H9 (cell line): Measurements from ENCODE around the gene ELOVL2. TPM values are rescaled to one million over a fixed set of nuclear protein-coding genes. Genes with fewer than 3 reads are reported as not detected.

Experiments used
- DNase-seq: peaks from one replicate; pipeline ENCODE4 v3.0.0-alpha.2; 2017
- H2AFZ ChIP-seq: one replicate; pipeline ENCODE4 v1.6.1; 2013; ENCODE audit warnings: mild to moderate bottlenecking, low read length, control low read depth, moderate library complexity
- H2AK5ac ChIP-seq: 2 replicates; pipeline ENCODE4 v1.6.1; 2013; ENCODE audit warnings: low read length, control low read depth, mixed read lengths; ENCODE audit not compliant: insufficient read length
- H2BK120ac ChIP-seq: one replicate; pipeline ENCODE4 v1.6.1; 2013; ENCODE audit warnings: low read depth, mild to moderate bottlenecking, low read length, control low read depth, inconsistent platforms; ENCODE audit not compliant: poor library complexity, severe bottlenecking
- H2BK12ac ChIP-seq: 2 replicates; pipeline ENCODE4 v1.6.1; 2013; ENCODE audit warnings: low read length, control low read depth, mixed read lengths, low read depth; ENCODE audit not compliant: insufficient read length
- H2BK15ac ChIP-seq: 2 replicates; pipeline ENCODE4 v1.6.1; 2013; ENCODE audit warnings: low read depth, low read length, control low read depth
- H2BK20ac ChIP-seq: one replicate; pipeline ENCODE4 v1.6.1; 2013; ENCODE audit warnings: low read depth, mild to moderate bottlenecking, low read length, control low read depth, inconsistent platforms; ENCODE audit not compliant: poor library complexity, severe bottlenecking
- H2BK5ac ChIP-seq: 2 replicates; pipeline ENCODE4 v1.6.1; 2013; ENCODE audit warnings: low read length, control low read depth, mixed read lengths; ENCODE audit not compliant: insufficient read length
- H3K14ac ChIP-seq: 2 replicates; pipeline ENCODE4 v1.6.1; 2013; ENCODE audit warnings: low read length, control low read depth; ENCODE audit not compliant: insufficient read depth
- H3K18ac ChIP-seq: 2 replicates; pipeline ENCODE4 v1.6.1; 2013; ENCODE audit warnings: low read depth, mild to moderate bottlenecking, mixed read lengths, low read length, control low read depth; ENCODE audit not compliant: insufficient read length
- H3K23ac ChIP-seq: 2 replicates; pipeline ENCODE4 v1.6.1; 2013; ENCODE audit warnings: low read length, control low read depth, mixed read lengths, low read depth; ENCODE audit not compliant: insufficient read length
- H3K23me2 ChIP-seq: 2 replicates; pipeline ENCODE4 v1.6.1; 2013; ENCODE audit warnings: low read depth, mild to moderate bottlenecking, mixed read lengths, low read length, control low read depth; ENCODE audit not compliant: insufficient read length, poor library complexity, severe bottlenecking
- H3K27ac ChIP-seq: 2 replicates; pipeline ENCODE4 v1.5.1; 2013; ENCODE audit warnings: low read length, control low read depth, mixed read lengths, low read depth; ENCODE audit not compliant: insufficient read length
- H3K27me3 ChIP-seq: 2 replicates; pipeline ENCODE4 v1.6.1; 2013; ENCODE audit warnings: low read length, control low read depth, inconsistent platforms; ENCODE audit not compliant: insufficient read depth
- H3K4ac ChIP-seq: 2 replicates; pipeline ENCODE4 v1.6.1; 2013; ENCODE audit warnings: low read depth, mild to moderate bottlenecking, control low read depth, inconsistent platforms, low read length, moderate library complexity
- H3K4me1 ChIP-seq: 2 replicates; pipeline ENCODE4 v1.6.1; 2013; ENCODE audit warnings: low read length, control low read depth, inconsistent platforms; ENCODE audit not compliant: insufficient read depth
- H3K4me2 ChIP-seq: 2 replicates; pipeline ENCODE4 v1.6.1; 2013; ENCODE audit warnings: low read length, control low read depth, mixed read lengths; ENCODE audit not compliant: insufficient read length, insufficient read depth
- H3K56ac ChIP-seq: 2 replicates; pipeline ENCODE4 v1.6.1; 2013; ENCODE audit warnings: low read depth, mild to moderate bottlenecking, mixed read lengths, low read length, control low read depth; ENCODE audit not compliant: insufficient read length
- H3K79me1 ChIP-seq: 2 replicates; pipeline ENCODE4 v1.6.1; 2013; ENCODE audit warnings: low read depth, mild to moderate bottlenecking, moderate library complexity, low read length, control low read depth, inconsistent platforms; ENCODE audit not compliant: insufficient read depth, poor library complexity, severe bottlenecking
- H3K79me2 ChIP-seq: 2 replicates; pipeline ENCODE4 v1.6.1; 2013; ENCODE audit warnings: low read length, control low read depth, inconsistent platforms; ENCODE audit not compliant: insufficient read depth
- H3K9ac ChIP-seq: 2 replicates; pipeline ENCODE4 v1.6.1; 2013; ENCODE audit warnings: low read length, control low read depth, mixed read lengths; ENCODE audit not compliant: insufficient read length; ENCODE audit errors: extremely low read depth
- H3K9me3 ChIP-seq: one replicate; pipeline ENCODE4 v1.6.1; 2013; ENCODE audit warnings: low read depth, low read length, inconsistent platforms; ENCODE audit not compliant: control insufficient read depth
- H3T11ph ChIP-seq: one replicate; pipeline ENCODE4 v1.6.1; 2013; ENCODE audit warnings: mild to moderate bottlenecking, low read length, control low read depth, inconsistent platforms
- H4K20me1 ChIP-seq: one replicate; pipeline ENCODE4 v1.6.1; 2013; ENCODE audit not compliant: control insufficient read depth, insufficient read length, insufficient read depth
- H4K5ac ChIP-seq: 2 replicates; pipeline ENCODE4 v1.6.1; 2013; ENCODE audit warnings: low read depth, mild to moderate bottlenecking, mixed read lengths, low read length, control low read depth; ENCODE audit not compliant: insufficient read length
- H4K8ac ChIP-seq: replicated peaks from 2 replicates; pipeline ENCODE4 v1.6.1; 2013; ENCODE audit warnings: low read length, control low read depth, mixed read lengths, low read depth; ENCODE audit not compliant: insufficient read length
- H4K91ac ChIP-seq: 2 replicates; pipeline ENCODE4 v1.6.1; 2013; ENCODE audit warnings: low read depth, mild to moderate bottlenecking, moderate library complexity, mixed read lengths, low read length, control low read depth; ENCODE audit not compliant: insufficient read length
- H3K27ac Mint-ChIP-seq, 3 experiments: 2 replicates in 2 of 3; 3 replicates in 1 of 3; pipeline ENCODE4 v1.8.0; 2020 to 2021; ENCODE audit warnings: mixed read lengths in 3 of 3, mild to moderate bottlenecking in 1 of 3, moderate library complexity in 1 of 3
- H3K27me3 Mint-ChIP-seq: 2 replicates; pipeline ENCODE4 v1.8.0; 2021; ENCODE audit warnings: low read depth, mild to moderate bottlenecking, moderate library complexity, mixed read lengths
- H3K36me3 Mint-ChIP-seq, 3 experiments: 2 replicates in 2 of 3; 3 replicates in 1 of 3; pipeline ENCODE4 v1.8.0; 2020 to 2021; ENCODE audit warnings: low read depth in 3 of 3, mixed read lengths in 3 of 3; ENCODE audit not compliant: insufficient read depth in 1 of 3
- H3K4me1 Mint-ChIP-seq, 2 experiments: 2 replicates each; pipeline ENCODE4 v1.8.0; 2020; ENCODE audit warnings: mixed read lengths in 2 of 2
- H3K4me3 Mint-ChIP-seq, 2 experiments: 2 replicates in 1 of 2; 3 replicates in 1 of 2; pipeline ENCODE4 v1.8.0; 2020 to 2021; ENCODE audit warnings: mild to moderate bottlenecking in 2 of 2, mixed read lengths in 2 of 2, moderate library complexity in 1 of 2
- H3K9me3 Mint-ChIP-seq, 2 experiments: 2 replicates in 1 of 2; 3 replicates in 1 of 2; pipeline ENCODE4 v1.8.0; 2020; ENCODE audit warnings: mild to moderate bottlenecking in 2 of 2, mixed read lengths in 2 of 2, moderate library complexity in 1 of 2
- WGBS: extraction: QIAGEN DNeasy Blood & Tissue Kit; methylation state at CpG from one replicate; pipeline ENCODE4 v1.1.7; 2013; ENCODE audit warnings: missing lambda C conversion rate, low lambda C conversion rate, mixed read lengths; ENCODE audit not compliant: insufficient read length; ENCODE audit errors: extremely low coverage; 5-methylcytosine and 5-hydroxymethylcytosine counted together
- total RNA-seq: library from RNA; stranded (reverse); gene quantifications from 2 replicates; pipeline ENCODE4 v1.2.1, GENCODE V29; 2021
- TF ChIP-seq, protein P1 (sequence below): fragments of 200-600 bp; sonication (generic); conservative IDR thresholded peaks from 3 replicates; pipeline ENCODE4 v1.8.0; 2021; ENCODE audit warnings: antibody characterized with exemption, mild to moderate bottlenecking

ELOVL2 gene
- total RNA-seq, 1 experiment from 2014 or later = 0.57 TPM

DNA sequence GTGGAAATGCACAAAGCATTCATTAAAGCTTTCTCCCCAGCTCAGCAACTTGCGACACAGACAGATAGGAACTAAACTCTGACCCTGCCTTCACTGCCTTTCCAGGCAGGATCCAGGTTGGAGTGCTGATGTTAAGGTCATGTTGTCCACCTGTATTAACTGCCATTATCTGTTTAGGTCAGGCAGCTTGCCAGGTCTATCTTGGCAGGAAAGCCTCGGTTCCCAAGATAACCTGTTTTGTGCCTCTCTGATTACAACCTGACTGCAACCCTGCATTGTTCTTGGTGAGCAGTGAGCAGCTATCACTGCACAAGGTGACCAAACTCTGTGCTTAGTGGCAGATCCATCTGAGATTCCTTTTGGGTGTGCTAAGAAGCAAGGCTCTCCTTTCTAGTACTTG lies 23.2 kb upstream of the ELOVL2 start:
- H3K36me3 Mint-ChIP-seq = no peaks in the 10 kb centered on the region

More for the DNA sequence above, 23.2 kb upstream of the ELOVL2 start:
- Histone ChIP-seq H3K4me2 (no peak overlapping the region), H3K23ac (no peak overlapping the region), H3K79me1 (no peaks in the 10 kb centered on the region), H3K27me3 (no peaks in the 10 kb centered on the region), H4K5ac (no peak overlapping the region), H2BK12ac (no peak overlapping the region), H4K8ac (no peak overlapping the region), H2BK120ac (no peak overlapping the region), H3K23me2 (no peaks in the 10 kb centered on the region), H3K9me3 (no peaks in the 10 kb centered on the region), H3K4ac (no peak overlapping the region), H2BK5ac (no peak overlapping the region), H2BK15ac (no peak overlapping the region), H3K18ac (no peak overlapping the region), H2AK5ac (no peak overlapping the region), H3K9ac (no peak overlapping the region), H4K20me1 (no peaks in the 10 kb centered on the region), H2AFZ (no peak overlapping the region), H3K79me2 (no peaks in the 10 kb centered on the region), H3K14ac (no peak overlapping the region), H3K56ac (no peak overlapping the region), H3K4me1 (no peaks in the 10 kb centered on the region; the same call in 1 of the 2 replicates), H3T11ph (no peak overlapping the region), H4K91ac (no peak overlapping the region), H2BK20ac (no peak overlapping the region), H3K27ac (no peak overlapping the region)
- DNase-seq = no peak
- Mint-ChIP-seq H3K27me3 (no peaks in the 10 kb centered on the region; the same call in 1 of the 2 replicates), H3K9me3 (no peaks in the 10 kb centered on the region), H3K4me3 (no peak overlapping the region), H3K4me1 (peaks cover 4 to 8% of the 10 kb centered on the region in 2 experiments; a peak in 3 of 4 replicates), H3K27ac (no peak overlapping the region)
- no CpG with 5 or more reads among the region's 2 CpGs for WGBS
- TF ChIP-seq, protein P1, sequence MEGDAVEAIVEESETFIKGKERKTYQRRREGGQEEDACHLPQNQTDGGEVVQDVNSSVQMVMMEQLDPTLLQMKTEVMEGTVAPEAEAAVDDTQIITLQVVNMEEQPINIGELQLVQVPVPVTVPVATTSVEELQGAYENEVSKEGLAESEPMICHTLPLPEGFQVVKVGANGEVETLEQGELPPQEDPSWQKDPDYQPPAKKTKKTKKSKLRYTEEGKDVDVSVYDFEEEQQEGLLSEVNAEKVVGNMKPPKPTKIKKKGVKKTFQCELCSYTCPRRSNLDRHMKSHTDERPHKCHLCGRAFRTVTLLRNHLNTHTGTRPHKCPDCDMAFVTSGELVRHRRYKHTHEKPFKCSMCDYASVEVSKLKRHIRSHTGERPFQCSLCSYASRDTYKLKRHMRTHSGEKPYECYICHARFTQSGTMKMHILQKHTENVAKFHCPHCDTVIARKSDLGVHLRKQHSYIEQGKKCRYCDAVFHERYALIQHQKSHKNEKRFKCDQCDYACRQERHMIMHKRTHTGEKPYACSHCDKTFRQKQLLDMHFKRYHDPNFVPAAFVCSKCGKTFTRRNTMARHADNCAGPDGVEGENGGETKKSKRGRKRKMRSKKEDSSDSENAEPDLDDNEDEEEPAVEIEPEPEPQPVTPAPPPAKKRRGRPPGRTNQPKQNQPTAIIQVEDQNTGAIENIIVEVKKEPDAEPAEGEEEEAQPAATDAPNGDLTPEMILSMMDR = no peak
